GM18511 (cell line): ENCODE results near the gene AQP12A.
"Not testable (repeated sequence)": the region's sequence is repeated elsewhere in the genome, so short reads cannot be mapped to it uniquely, and the experiment has no call there.

Experiments
- ATAC-seq: cut with Tn5 transposase; IDR thresholded peaks from one replicate; pipeline ENCODE4 v1.9.1; 2021; ENCODE audit warnings: mild to moderate bottlenecking, moderate library complexity; ENCODE audit not compliant: unreplicated experiment

AQP12A gene

GRCh38 chr2:240687741-240688552 lies 3.7 kb upstream of the AQP12A start:
- ATAC-seq: no peak

- ATAC-seq: no peak
Observed at GRCh38 chr2:240688553-240688919, 3.1 kb upstream of the AQP12A start.

GRCh38 chr2:240689975-240690374 lies 1.7 kb upstream of the AQP12A start:
- no peak for ATAC-seq

DNA sequence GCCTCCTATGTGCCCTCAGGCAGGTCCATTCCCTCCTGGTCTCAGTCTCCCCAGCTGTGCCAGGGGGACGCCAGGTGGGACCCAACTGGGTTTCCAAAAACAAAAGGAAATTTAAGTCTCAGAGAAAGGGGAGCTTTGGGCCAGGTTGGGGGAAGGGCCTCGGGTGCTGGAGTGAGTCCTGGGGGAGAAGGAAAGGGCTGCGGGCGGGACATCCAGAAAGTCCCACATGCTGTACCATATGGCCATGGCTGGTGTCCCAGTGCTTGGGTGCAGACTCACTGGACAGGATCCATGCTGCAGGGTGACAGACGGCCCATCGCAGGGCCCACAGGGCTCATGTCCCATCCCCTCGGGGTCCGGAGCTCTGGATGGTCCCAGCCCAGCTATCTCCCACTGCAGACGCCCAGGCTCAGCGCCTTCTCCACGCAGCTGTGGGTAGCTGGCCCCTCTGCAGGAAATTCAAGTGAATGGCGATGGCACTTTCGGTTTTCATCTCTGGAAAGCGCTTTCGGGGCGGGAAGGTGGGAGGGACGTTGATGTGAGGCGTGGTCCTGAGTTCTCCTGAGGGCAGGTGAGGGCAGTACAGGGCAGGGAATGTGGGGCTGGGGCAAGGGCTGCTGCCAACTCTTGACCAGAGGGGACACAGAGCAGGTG lies 1.1 kb upstream of the AQP12A start:
- ATAC-seq: not testable (repeated sequence)

GRCh38 chr2:240691075-240691427 lies 615 bp upstream of the AQP12A start:
- not testable (repeated sequence) for ATAC-seq

DNA sequence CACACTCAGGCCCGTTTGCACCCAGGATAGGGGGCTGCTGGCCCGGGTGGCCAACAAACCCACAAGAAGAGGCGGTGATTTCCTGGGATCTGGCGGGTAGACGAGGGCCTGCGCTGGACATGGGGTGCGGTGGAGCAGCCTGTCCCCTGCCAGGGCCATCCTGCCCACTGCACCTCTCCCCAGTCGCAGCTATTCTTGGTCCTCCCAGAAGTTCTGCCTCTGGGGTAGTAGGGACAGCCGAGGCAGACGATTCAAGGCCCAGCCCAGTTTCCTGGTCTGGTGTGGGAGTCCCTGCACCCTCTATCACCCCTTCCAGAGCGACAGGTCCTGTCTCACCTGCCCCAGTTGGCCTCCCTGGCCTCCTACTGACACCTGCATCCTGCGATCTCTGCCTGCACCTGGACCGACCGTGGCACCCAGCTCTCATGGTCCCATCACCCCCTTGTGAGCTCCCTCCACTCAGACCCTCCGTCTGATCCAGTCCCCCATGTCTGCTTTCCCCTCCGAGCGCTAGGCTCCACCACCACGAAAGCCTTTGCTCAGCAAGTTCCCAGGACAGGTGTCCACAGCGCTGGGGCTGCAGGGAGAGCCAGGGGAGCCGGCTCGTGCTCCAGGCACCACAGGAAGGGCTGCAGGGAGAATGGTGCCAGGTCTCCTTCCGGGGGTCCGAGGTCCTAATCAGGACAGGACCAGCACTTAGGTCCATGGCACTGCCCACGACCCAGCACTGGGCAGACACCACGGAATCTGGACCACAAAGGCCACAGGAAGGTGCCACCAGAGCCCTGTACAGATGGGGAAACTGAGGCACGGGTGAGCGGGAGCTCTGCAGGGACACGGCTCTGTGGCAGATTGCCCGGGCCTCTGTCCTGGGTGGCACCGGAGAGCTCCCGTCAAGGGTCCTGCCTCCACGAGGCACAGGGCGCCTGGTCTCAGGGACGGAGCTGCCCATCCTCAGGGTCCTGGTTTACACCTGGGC lies 1.2 kb downstream of the AQP12A start:
- ATAC-seq: not testable (repeated sequence)

DNA sequence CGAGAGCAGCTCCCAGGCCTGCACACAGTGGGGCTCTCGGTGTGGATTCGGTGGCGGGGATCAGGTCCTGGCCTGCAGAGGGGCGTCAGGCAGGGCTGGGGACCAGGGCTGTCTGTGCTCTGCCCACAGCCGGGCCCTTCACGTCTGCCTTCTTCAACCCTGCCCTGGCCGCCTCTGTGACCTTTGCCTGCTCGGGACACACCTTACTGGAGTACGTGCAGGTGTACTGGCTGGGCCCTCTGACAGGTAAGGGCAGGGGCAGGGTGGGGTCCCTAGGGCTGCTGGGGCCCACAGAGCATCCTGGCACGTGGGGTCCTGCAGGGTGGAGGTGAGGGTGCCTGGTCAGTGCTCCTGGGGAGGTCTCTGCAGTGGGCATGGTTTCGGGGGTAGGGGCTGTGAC lies 2.6 kb downstream of the AQP12A start:
- not testable (repeated sequence) for ATAC-seq

- ATAC-seq: not testable (repeated sequence)
Observed at GRCh38 chr2:240695593-240695992, 3.9 kb downstream of the AQP12A start.

DNA sequence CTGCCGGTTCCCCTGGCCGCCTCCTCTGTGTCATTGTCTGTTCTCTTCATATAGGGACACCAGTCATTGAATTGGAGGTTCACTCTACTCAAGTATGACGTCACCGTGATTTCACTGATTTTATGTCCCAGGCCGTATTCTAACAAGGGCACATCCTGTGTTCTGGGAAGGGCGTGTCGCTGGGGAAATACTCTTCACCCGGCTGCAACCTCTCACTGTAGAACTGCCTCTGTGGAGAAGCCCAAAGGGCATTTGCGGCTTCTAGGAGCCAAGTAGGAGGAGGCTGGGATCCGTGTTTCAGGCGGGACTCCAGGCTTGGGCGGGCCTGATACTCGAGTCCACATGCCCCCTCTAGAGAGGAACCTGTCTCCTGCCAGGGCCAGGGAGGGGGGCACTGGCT lies 4.8 kb downstream of the AQP12A start:
- not testable (repeated sequence) for ATAC-seq

- not testable (repeated sequence) for ATAC-seq
Observed at GRCh38 chr2:240698852-240699561, 7.3 kb downstream of the AQP12A start.

DNA sequence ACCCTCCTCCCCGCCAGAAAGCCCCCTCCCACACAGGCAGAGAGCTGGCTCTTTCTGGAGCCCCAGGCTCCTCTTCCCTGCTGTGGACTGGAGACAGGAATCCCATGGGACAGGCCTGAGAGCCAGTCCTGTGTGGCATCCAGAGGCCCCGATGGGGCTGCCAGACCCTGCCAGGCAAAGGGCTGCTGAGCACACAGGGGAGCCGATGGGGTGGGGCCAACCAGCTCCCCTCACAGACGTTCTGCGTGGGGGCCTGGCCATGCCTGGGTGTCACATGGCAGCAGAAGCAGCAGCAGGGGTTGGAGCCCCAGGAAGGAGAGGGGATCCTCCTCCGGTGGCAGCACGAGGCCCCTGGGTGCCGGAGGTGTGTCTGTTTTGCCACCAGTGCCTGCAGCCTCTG lies 8.2 kb downstream of the AQP12A start:
- not testable (repeated sequence) for ATAC-seq

DNA sequence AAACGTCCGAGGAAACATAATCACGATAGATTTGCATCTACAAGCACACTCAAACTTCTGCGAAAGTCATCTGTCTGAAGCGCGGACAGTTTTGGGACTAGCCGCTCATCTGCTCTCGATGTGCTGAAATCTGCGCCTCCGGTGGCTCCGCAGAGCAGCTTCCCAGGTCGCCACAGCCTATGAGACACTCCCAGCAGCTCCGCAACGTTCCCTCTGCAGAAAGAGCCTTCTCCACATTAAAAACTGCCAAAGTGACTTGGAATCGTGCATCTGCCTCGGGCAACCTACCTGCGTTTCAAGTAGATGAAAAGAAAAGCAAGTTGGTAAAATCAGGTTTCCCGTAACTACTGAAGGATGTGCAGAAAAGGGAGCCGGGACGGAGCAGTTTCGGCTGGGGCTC lies 8.9 kb downstream of the AQP12A start:
- not testable (repeated sequence) for ATAC-seq

DNA sequence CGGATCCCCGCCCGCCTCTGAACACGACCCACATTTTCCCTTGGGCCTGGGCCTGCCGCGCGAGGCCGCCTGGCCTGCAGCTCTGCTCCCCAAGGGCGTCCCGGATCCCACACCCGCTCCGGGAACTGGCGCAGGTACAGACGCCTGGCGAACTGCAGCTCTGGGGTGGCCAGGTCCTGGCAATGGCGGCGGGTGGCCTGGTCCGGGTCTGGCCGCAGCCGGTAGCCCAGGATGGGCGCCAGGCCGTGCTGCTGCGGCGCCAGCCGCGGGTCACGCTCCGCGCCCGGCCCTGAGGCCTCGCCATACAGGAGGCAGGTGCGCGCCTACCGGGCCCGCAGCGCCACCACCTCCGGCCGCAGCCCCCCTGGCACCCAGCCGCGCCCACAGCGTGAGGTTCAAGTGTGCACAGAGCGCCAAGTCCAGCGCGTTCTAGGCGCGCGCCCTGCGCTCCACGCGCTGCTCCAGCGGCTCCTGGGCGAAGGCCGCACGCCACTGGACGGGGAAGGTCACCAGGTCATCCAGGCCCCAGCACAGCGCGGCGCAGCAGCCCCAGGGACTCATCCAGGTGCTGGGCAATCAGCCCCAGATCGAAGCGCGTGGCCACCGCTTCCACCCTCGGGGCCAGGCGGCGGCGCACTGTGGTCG lies 9.5 kb downstream of the AQP12A start:
- no peak for ATAC-seq

- no peak for ATAC-seq
Observed at GRCh38 chr2:240701736-240702639, 10.3 kb downstream of the AQP12A start.

DNA sequence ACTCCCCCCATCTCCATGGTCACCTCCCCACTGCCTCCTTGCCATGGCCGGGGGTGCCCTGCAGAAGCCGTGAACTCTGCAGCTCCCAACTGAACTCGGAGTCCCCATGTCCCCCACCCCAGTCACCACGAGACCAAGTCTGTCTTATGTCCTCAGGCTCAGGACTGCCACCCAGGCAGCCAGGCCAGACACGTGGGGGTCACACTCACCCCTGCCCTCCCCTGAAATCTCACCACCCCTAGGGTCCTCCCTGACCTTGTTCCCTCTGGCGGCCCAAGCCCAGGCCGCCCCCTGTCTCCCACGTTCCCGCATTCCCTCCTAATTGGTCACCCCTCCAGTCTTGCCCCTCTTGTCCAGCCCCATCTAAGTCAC lies 11.0 kb downstream of the AQP12A start:
- no peak for ATAC-seq

- ATAC-seq: no peak
Observed at GRCh38 chr2:240703417-240704341, 12.0 kb downstream of the AQP12A start.

DNA sequence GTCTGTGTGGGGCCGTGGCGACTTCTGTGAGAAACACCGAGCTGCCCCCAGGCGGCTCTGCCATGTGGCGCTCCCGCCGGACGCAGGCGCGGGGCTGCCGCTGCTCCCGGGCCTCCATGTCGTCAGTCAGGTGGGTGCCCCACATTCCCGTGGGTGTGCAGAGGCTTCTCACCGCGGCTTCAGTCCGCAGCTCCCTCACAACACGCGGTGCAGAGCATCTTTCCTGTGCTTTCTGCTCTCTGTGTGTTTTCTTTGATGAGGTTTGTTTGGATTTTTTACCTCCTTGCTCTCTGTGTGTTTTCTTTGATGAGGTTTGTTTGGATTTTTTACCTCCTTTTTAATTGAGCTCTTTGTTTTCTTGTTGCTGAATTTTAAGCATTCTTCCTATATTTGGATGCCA lies 13.0 kb downstream of the AQP12A start:
- no peak for ATAC-seq

GRCh38 chr2:240705204-240705791 lies 13.6 kb downstream of the AQP12A start:
- no peak for ATAC-seq
